K562 (cell line): Measurements from ENCODE around the gene FBXO10. TPM values are rescaled to one million over a fixed set of nuclear protein-coding genes. Genes with fewer than 3 reads are reported as not detected.
A peak's percentile ranks its signal among the peaks of the same experiment; 100 is the strongest.

Source experiments
- JUN ChIP-seq, 2 experiments: sonication (generic) in 1 of 2; formaldehyde crosslinking in 1 of 2; IDR thresholded peaks; 2 replicates each; pipeline versions ENCODE4 v1.6.1 to v1.8.0; 2012 to 2022; ENCODE audit warnings: borderline replicate concordance in 2 of 2, mild to moderate bottlenecking in 2 of 2, improper control_type of control experiment in 1 of 2, low read depth in 1 of 2, low read length in 1 of 2, missing genetic modification reagents in 1 of 2
- MTA1 ChIP-seq: fragments of 450-650 bp; IDR thresholded peaks from 2 replicates; pipeline ENCODE4 v1.6.1; 2017; ENCODE audit warnings: borderline replicate concordance
- RBM25 ChIP-seq: fragments of 200-400 bp; formaldehyde crosslinking; IDR thresholded peaks from 2 replicates; pipeline ENCODE4 v1.6.1; 2018; ENCODE audit warnings: low read length, low read depth, moderate library complexity; ENCODE audit not compliant: severe bottlenecking
- SRSF7 ChIP-seq: fragments of 200-400 bp; formaldehyde crosslinking; optimal IDR thresholded peaks from 2 replicates; pipeline ENCODE3; 2017; ENCODE audit warnings: mild to moderate bottlenecking, low read depth, low read length
- ZFP36 ChIP-seq: fragments of 150-350 bp; IDR thresholded peaks from 2 replicates; pipeline ENCODE4 v1.6.1; 2018; ENCODE audit warnings: low read length, low read depth; ENCODE audit not compliant: partially characterized antibody
- polyA plus RNA-seq, 8 experiments: library from polyadenylated mRNA; depleted of rRNA in 4 of 8; stranded (reverse) in 5 of 8; unstranded in 3 of 8; fragments of >200 nt; fragmentation: Nextera tagmentation in 2 of 8; fragmentation: Illumina TruSeq in 1 of 8; extraction: Ambion mirVana in 2 of 8; extraction: Trizol in 1 of 8; gene quantifications; 2 replicates each; pipeline versions ENCODE4 v1.2.1 to v1.2.3, GENCODE V29; 2011 to 2014; ENCODE audit warnings: inconsistent platforms in 1 of 8, missing spikeins in 1 of 8
- total RNA-seq, 7 experiments: library from RNA; depleted of rRNA in 6 of 7; stranded (reverse); fragments of >200 nt in 6 of 7; fragmentation: Illumina TruSeq in 2 of 7; extraction: Trizol in 2 of 7; gene quantifications; 2 replicates each; pipeline versions ENCODE4 v1.2.1 to v1.2.3, GENCODE V29; 2011 to 2021; ENCODE audit warnings: low replicate concordance in 1 of 7
- TF ChIP-seq, protein P1 (sequence below): fragments of 250-450 bp; sonication (Bioruptor Pico); IDR thresholded peaks from 2 replicates; pipeline ENCODE4 v1.9.0; 2021; ENCODE audit warnings: mild to moderate bottlenecking, inconsistent platforms
- TF ChIP-seq, protein P2 (sequence below), 2 experiments: fragments of 450-650 bp in 1 of 2; sonication (generic) in 1 of 2; formaldehyde crosslinking in 1 of 2; IDR thresholded peaks; 2 replicates each; pipeline versions ENCODE4 v1.7.1 to v1.9.0; 2016 to 2022; ENCODE audit warnings: inconsistent platforms in 1 of 2, mild to moderate bottlenecking in 1 of 2, missing genetic modification reagents in 1 of 2
- TF ChIP-seq, protein P3 (sequence below): fragments of 250-450 bp; sonication (Bioruptor Pico); IDR thresholded peaks from 2 replicates; pipeline ENCODE4 v1.4.0; 2020; ENCODE audit warnings: mild to moderate bottlenecking, moderate library complexity

Gene FBXO10
- total and polyA plus RNA-seq, 9 of the 15 experiments (the other 6 are each of a cell fraction or from before 2014, with no cell fraction given), result 0.84 to 9.9 (median 6.0) TPM

DNA sequence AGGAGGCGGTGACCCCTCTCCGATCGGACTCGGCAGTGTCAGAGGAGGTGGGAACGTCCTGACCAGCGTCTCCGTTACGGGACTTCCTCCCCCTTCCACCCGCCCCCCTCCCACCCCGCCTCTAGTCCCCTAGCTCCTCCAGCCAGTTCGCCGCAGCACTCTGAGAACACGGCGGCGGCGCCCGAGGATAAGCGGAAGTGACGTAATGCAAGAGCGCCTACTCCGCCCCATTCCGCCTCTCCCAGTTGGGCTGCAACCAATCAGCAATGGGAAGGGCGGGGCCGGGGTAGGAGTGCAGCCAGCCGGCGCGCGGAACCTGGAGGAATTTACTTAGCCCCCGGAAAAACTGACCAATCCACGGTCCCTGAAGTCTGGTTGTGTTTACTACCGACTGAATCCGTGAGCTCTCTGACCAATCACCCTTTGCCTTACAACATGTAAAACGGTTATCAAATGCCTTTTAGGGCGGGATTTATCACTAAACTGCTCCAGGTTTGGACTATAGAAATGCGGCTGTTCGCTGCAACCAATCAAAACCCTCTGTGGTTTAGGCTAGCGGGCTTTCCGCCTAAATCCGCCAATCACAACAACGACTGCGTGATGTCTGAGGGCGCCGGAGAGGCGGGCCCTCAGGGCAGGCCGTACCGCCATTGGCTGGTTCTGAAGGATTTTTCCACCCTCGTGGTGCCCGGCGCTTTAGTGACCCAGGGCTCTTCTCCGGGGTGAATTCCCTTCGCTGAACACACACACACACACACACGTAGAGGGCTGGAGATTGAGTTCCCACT lies 110.7 kb downstream of the FBXO10 start, which contains the start of gene ZBTB5 (continued):
- TF ChIP-seq, protein P1, sequence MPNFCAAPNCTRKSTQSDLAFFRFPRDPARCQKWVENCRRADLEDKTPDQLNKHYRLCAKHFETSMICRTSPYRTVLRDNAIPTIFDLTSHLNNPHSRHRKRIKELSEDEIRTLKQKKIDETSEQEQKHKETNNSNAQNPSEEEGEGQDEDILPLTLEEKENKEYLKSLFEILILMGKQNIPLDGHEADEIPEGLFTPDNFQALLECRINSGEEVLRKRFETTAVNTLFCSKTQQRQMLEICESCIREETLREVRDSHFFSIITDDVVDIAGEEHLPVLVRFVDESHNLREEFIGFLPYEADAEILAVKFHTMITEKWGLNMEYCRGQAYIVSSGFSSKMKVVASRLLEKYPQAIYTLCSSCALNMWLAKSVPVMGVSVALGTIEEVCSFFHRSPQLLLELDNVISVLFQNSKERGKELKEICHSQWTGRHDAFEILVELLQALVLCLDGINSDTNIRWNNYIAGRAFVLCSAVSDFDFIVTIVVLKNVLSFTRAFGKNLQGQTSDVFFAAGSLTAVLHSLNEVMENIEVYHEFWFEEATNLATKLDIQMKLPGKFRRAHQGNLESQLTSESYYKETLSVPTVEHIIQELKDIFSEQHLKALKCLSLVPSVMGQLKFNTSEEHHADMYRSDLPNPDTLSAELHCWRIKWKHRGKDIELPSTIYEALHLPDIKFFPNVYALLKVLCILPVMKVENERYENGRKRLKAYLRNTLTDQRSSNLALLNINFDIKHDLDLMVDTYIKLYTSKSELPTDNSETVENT (CRISPR knock-in tag), result no peak
- TF ChIP-seq ZFP36 (no peak), SRSF7 (no peak), JUN (IDR thresholded peaks at IDR 0.05; ENCODE audit: borderline replicate concordance, low read depth, low read length) (peak; percentile 82), JUN (CRISPR knock-in tag; IDR thresholded peaks at IDR 0.05; ENCODE audit: borderline replicate concordance) (0 out of 2 replicates have a peak, but pooled peaks have one; percentile 5), RBM25 (peak; percentile 94), MTA1 (peak; percentile 94)
- TF ChIP-seq, protein P2, sequence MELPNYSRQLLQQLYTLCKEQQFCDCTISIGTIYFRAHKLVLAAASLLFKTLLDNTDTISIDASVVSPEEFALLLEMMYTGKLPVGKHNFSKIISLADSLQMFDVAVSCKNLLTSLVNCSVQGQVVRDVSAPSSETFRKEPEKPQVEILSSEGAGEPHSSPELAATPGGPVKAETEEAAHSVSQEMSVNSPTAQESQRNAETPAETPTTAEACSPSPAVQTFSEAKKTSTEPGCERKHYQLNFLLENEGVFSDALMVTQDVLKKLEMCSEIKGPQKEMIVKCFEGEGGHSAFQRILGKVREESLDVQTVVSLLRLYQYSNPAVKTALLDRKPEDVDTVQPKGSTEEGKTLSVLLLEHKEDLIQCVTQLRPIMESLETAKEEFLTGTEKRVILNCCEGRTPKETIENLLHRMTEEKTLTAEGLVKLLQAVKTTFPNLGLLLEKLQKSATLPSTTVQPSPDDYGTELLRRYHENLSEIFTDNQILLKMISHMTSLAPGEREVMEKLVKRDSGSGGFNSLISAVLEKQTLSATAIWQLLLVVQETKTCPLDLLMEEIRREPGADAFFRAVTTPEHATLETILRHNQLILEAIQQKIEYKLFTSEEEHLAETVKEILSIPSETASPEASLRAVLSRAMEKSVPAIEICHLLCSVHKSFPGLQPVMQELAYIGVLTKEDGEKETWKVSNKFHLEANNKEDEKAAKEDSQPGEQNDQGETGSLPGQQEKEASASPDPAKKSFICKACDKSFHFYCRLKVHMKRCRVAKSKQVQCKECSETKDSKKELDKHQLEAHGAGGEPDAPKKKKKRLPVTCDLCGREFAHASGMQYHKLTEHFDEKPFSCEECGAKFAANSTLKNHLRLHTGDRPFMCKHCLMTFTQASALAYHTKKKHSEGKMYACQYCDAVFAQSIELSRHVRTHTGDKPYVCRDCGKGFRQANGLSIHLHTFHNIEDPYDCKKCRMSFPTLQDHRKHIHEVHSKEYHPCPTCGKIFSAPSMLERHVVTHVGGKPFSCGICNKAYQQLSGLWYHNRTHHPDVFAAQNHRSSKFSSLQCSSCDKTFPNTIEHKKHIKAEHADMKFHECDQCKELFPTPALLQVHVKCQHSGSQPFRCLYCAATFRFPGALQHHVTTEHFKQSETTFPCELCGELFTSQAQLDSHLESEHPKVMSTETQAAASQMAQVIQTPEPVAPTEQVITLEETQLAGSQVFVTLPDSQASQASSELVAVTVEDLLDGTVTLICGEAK (IDR thresholded peaks at IDR 0.05), result peak; percentile 91
- TF ChIP-seq, protein P2 (CRISPR knock-in tag; IDR thresholded peaks at IDR 0.05), result no peak
- TF ChIP-seq, protein P3, sequence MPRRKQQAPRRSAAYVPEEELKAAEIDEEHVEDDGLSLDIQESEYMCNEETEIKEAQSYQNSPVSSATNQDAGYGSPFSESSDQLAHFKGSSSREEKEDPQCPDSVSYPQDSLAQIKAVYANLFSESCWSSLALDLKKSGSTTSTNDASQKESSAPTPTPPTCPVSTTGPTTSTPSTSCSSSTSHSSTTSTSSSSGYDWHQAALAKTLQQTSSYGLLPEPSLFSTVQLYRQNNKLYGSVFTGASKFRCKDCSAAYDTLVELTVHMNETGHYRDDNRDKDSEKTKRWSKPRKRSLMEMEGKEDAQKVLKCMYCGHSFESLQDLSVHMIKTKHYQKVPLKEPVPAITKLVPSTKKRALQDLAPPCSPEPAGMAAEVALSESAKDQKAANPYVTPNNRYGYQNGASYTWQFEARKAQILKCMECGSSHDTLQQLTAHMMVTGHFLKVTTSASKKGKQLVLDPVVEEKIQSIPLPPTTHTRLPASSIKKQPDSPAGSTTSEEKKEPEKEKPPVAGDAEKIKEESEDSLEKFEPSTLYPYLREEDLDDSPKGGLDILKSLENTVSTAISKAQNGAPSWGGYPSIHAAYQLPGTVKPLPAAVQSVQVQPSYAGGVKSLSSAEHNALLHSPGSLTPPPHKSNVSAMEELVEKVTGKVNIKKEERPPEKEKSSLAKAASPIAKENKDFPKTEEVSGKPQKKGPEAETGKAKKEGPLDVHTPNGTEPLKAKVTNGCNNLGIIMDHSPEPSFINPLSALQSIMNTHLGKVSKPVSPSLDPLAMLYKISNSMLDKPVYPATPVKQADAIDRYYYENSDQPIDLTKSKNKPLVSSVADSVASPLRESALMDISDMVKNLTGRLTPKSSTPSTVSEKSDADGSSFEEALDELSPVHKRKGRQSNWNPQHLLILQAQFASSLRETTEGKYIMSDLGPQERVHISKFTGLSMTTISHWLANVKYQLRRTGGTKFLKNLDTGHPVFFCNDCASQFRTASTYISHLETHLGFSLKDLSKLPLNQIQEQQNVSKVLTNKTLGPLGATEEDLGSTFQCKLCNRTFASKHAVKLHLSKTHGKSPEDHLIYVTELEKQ, result no peak
